Measurements from ENCODE around the gene ERAS.
"Not testable (repeated sequence)": the region's sequence is repeated elsewhere in the genome, so short reads cannot be mapped to it uniquely, and the experiment has no call there.

Gene ERAS

DNA sequence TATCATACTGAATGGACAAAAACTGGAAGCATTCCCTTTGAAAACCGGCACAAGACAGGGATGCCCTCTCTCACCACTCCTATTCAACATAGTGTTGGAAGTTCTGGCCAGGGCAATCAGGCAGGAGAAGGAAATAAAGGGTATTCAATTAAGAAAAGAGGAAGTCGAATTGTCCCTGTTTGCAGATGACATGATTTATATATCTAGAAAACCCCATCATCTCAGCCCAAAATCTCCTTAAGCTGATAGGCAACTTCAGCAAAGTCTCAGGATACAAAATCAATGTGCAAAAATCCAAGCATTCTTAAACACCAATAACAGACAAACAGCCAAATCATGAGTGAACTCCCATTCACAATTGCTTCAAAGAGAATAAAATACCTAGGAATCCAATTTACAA, 45.7 kb downstream of the ERAS start:
- not testable (repeated sequence) for H3K27me3 ChIP-seq (ENCODE audit: insufficient read depth, low read length); H3K79me2 ChIP-seq (ENCODE audit: control insufficient read depth, insufficient read depth, low read length, unreplicated experiment); H2AFZ ChIP-seq (ENCODE audit: low read length, unreplicated experiment); H3K27ac ChIP-seq (ENCODE audit: low read depth, low read length); H3K4me1 ChIP-seq (ENCODE audit: control insufficient read depth, insufficient read depth, low read length, unreplicated experiment); H3K36me3 ChIP-seq (ENCODE audit: insufficient read depth, low read length); H3K4me3 ChIP-seq (ENCODE audit: low read depth, low read length)

DNA sequence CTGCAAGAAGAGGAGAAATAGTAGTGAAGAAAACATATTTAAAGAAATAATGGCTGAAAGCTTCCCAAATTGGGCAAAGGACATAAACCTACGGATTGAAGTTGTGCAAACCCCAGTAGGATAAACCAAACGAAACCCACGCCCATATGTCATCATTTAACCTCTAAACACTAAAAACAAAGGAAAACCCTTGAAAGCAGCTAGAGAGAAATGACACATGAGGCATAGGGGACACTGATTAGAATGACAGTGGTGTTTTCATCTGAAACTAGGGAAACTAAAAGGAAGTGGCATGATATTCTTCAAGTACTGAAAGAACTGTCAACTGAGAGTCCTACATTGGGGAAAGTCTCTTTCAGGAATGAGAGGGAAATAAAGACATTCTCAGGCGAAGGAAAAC, 50.6 kb downstream of the ERAS start:
- H3K79me2 ChIP-seq (ENCODE audit: control insufficient read depth, insufficient read depth, low read length, unreplicated experiment); H3K27ac ChIP-seq (ENCODE audit: low read depth, low read length); H3K4me1 ChIP-seq (ENCODE audit: control insufficient read depth, insufficient read depth, low read length, unreplicated experiment); H3K36me3 ChIP-seq (ENCODE audit: insufficient read depth, low read length); H3K27me3 ChIP-seq (ENCODE audit: insufficient read depth, low read length); H2AFZ ChIP-seq (ENCODE audit: low read length, unreplicated experiment); H3K4me3 ChIP-seq (ENCODE audit: low read depth, low read length): not testable (repeated sequence)
